Measurements from ENCODE around the gene SMG9. TPM values are rescaled to one million over a fixed set of nuclear protein-coding genes. Genes with fewer than 3 reads are reported as not detected.

Gene SMG9
- polyA plus RNA-seq, 5 donors = 49.8 to 70.9 (median 54.0) TPM

DNA sequence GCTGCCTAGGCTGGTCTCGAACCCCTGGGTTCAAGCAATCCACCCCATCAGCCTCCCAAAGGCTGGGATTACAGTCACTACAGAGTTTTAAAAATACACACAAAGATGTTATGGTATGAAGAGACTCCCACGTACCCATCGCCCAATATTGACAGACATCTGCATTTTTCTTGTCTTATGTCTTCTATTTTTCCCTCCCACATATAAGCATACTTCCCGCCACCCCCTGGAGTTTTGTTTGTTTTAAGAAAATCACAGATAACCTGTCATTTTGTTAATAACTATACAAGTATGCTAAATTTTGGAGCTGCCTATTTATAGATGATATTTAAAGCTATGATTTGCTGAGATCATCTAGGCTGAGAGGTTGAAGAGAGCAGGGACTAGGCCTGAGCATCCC, 6.2 kb upstream of the SMG9 start:
- DNase-seq = no peak

DNA sequence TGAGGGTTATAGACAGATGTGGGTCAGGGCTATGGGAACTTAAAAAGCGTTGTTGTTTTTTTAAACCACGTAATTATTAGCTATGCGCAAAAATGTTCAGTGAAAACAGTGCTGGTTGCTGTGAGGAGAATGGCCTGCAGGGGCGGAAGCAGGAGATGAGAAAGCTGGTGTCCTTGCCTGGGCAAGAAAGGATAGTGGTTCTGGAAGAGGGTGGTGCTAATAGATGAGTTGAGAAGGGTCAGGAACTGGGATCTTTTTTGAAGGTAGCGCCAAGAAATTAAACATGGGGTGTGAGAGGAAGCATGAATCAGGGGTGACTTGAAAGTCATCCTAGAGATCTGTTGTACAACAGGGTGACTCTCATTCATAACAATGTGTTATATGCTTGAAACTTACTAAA, 4.8 kb upstream of the SMG9 start:
- no peak for DNase-seq

DNA sequence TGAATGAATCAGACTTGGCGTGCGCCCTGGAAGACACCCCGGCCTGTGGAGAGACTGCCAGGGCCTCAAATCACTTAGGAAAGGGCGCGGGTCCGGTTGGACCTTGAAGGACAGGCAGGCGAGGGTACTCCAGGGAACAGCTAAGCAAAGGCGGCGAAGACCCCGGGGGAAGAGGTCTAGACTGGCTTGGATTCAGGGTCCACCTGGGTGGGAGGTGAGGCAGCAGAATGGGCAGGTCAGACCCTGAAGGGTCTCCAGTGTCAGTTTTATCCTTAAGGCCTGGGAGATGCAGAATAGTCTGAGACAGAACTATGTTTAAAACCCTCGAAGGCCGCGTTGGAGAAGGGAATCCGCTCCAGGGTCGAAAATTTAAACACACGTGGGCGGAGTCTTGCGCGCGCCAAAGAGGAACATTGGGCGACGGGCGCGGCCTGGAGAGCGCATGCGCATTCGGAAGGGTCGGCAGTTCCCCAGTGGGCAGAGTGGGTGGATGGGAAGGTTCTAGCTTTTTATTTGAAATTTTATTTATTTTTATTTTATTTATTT, 567 bp upstream of the SMG9 start:
- peak; percentile 67 to 73 for DNase-seq

DNA sequence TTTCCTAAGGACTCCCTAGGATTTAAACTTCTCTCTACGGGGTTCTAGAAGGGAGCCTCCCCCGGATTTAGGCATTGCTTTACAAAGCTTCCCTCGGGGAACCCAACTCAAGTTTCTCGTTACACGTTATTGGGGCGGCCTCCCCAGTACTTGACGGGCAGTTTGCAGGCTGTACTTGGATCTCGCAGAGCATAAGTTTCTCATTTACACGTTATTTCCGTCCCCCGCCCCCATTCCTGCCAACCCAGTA, 584 bp downstream of the SMG9 start:
- DNase-seq = no peak

DNA sequence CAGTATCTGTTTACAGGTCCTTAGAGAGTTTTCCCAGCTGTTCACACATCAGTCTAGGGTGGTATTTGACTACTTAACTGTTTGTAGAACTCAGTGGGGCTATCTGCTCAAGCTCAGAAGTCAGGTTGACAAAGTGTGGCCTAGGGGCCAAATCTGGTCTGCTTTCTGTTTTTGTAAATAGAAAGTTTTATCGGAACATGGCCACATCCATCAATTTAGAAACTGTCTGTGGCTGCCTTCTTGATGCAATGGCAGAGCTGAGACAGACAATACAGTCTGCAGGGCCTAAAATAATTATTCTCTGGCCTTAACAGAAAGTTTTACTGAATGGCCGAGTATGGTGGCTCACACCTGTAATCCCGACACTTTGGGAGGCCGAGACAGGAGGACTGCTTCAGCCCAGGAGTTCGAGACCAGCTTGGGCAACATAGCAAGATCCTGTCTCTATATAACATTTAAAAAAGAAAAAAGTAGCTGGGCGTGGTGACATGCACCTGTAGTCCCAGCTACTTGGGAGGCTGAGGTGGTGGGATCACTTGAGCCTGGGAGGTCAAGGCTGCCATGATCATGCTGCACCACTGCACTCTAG, 2.4 kb downstream of the SMG9 start:
- DNase-seq = no peak

DNA sequence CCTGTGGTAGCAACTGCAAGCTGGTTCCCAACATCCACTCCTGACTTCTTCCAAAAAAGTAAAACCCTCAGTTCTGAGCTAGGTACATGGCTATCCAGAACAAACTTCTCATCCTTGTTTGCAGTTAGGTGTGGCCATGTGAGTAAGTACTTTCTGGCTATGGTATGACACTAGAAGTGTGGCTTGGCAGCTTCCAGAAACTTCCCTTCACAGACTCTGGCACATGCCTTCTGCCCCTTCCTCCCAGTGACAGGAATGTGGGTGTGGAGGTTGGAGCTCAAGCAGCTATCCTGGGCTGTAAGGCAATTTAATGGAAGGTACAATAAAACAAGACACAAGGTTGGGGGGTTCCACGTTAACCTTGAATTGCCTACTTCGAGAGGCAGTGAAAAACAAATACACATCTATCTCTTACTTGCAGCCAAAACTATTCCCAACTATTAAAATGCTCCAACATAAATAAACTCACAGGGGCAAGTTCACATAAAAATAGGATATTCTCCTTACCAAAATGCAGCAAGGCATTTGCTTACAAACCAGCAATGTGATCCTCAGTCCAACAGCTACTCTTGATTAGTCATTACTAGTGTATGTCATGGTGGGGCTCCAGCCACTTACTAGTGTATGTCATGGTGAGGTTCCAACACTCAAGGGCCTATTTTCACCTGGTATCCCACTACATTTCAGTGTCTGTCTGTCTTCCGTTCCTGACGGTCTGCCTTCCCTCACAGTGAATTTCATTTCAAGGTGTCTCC, 3.1 kb downstream of the SMG9 start:
- no peak for DNase-seq

DNA sequence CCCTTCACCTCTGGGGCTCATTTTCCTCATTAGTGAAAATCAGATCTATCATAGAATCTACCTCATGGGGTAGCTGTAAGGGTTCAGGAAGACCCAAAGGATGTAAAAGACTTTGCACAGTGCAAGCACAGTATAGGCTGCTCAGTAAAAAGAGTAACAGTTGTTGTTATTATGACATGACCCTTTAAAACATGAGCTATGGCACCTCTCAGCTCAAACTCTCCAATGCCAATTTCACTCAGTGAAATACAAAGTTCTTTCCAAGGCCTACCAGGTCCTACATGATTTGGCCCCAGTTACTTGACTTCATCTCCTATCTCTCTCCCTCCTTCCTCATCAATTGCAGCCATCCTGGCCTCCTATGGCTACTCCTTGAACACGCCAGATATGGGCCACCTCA, 4.9 kb downstream of the SMG9 start:
- no peak for DNase-seq

DNA sequence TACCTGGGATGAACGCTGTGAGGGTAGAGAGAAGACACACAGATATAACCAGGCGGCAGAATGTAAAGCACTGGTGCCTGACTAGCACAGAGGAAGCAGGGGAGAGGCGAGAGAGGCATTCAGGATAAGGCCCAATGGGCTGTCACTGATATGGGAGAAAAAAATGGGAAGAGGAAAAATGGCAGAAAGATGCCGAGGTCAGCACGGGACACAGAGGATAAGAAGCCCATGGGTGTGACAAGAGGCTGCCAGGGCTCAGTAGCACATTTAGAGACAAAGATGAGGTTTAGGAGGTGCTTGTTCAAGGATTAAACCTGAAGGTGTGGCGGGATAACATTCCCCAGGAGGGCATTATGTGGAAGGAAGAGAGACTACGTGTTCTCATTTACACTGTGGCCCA, 5.6 kb downstream of the SMG9 start:
- DNase-seq = no peak

DNA sequence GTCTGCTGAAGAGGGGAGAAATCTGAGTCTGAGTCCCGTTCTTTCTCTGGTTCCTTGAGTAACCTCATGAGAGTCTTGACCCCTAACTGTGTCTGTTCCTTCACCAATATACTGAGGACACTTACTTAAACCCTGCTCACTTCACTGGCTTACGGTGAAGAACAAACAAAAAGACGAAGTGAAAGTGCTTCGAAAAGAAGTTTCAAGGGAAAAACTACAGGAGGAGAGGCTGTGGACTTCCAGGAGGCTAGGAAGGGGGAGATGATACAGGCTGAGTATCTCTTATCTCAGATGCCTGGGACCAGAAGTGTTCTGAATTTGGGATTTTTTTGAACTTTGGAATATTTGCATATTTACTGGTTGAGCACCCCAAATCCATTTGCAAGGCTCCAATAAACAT, 6.1 kb downstream of the SMG9 start:
- DNase-seq = no peak

DNA sequence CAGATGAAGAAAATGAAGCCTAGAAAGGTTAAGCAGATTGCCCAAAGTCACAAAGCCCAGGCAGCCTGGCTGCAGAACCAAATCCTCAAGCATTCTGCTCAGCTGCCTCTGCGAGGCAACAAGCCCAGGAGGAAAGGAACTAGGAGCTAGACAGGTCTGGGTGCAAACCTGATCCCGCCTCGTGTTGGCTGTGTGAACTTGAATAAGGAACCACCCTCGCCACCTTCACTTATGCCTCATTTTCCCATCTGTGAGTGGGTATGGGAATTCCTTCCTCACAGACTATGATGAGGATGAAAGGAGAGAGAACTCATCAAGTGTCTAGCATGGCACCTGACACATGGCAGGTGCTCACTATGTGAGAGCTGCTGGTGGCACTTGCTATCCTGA, 6.6 kb downstream of the SMG9 start:
- DNase-seq = no peak

DNA sequence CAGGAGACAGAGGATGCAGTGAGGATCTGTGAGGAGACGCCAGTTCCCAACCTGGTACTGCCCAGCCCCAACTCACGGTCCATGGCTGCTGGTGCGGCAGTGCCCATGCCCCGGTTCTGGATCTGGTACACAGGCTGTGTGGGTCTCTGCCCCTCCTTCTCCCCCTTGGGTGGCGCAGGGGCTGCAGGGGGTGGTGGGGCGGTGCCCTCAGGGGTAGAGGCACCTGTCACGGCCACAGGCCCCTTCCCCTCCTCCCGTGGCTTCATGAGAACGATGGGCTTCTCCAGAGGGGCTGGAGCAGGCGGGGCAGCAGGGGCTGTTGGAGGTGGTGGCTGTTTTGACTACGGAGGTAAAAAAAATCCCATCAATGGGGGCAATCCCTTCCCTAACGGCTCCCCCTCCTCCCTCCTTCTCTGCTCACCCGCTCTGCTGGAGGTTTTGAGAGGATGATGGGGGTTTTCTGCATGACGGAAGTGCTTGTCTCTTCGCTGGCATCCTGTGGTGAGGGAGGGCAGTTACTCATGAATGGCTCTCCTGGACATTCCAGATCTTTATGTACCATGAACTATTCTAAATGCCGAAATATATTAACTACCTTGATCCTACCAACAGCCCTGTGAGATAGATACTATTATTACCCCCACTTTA, 7.1 kb downstream of the SMG9 start:
- no peak for DNase-seq

DNA sequence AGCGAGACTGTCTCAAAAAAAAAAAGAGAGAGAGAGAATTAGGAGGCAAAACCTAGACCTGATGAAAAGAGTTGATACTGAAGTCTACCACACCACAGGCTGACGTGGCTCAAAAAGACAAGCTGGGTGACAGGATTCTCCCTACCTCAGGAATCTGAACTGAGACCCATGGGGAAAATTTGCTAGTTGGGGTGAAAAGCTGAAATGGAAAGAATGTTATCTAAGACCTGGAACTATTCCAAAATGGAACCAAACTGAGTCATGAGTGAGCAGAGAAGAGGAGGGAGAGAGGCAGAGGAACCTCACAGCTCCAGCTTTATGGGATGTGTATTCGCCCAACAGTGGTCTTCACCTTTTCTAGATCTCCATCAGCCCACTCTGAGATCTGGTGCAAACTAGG, 11.7 kb downstream of the SMG9 start:
- DNase-seq = no peak

DNA sequence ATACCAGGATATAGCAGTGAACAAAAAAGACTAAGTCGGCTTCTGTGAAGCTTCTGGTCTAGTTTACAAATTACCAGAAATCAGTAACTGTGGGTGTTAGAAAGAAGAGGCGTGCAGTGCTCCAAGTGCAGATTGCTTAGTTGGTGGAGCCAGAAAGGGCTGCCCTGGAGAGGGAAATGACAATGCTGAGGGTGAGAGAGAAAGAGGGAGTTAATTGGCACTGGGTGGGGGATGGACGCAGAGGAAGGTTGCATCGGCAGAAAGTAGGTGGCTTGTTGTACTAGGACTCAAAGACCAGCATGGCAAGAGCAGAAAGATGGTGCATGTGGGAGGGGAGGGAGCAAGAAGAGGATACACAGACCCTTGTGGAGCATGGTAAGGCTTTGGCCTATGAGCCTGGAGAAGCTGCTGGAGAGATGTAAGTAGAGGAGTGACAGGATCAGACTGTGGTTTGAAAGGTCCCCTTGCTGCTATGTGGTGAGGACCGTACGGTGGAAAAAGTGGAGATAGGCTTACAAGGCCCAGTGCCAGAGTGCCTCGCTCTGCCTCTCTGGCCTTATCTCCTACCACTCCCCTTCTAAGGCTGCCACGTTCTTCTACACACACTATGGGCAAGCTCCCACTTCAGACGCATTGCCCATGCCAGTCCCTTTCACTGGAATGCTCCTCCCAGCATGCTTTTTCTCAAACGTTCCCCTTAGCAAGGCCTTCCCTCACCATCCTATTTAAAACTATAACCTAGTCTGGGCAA, 13.5 kb downstream of the SMG9 start:
- DNase-seq = no peak

DNA sequence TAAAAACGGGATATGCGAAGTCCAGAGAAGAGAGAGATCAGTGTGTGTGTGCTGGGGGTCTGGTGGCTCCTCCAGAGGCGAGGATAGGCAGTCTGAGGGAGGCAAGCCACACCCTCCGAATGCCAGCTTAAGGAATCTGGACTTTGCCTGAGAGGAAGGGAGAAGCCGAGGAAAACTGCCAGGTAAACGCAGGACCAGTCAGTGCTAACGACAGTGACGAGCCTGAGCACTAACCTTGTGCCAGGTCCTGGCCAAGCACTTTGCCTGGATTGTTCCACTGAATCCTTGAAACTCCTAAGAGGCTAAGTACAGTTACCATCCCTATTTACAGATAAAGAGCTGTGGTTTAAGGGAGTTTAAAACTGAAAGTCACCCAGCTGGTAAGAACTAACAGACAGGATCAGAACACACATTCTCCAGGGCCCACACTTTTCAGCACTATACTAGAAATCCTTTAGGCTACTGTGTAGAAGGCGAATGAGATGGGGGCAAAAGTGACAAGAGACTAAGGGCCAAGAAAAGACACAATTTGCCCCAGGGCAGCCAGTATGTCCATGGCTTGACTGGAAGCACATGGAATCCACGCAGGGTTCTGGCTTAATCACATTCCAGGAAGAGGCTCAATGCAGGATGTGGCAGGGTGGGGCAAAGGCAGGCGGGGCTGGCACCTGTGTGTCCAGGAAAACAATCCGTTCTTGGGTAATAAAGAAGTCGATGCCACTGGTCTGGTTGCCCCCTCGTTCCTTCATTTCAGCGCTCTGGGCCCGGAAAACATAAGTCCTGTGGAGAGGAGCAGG, 15.1 kb downstream of the SMG9 start:
- no peak for DNase-seq

DNA sequence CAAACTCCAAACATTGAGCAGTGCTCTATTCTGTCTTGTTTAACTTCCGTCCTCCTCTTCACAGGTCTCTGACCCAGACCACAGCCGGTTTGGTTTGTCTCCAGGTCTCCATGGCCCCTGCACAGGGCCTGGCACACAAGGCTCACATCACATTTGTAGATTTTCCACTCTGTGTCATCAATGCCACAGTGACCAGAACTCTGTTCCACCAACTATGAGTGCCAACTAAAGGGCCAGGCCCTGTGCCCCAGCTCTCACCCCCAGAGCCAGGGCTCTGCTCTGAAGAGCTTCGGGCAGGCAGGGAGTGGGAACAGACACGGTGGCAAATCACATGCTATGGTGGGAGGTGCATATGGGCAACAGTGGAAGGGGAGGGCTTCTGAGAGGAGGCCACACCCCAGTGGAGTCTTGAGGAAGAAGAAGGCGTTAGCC, 16.0 kb downstream of the SMG9 start:
- DNase-seq = no peak

DNA sequence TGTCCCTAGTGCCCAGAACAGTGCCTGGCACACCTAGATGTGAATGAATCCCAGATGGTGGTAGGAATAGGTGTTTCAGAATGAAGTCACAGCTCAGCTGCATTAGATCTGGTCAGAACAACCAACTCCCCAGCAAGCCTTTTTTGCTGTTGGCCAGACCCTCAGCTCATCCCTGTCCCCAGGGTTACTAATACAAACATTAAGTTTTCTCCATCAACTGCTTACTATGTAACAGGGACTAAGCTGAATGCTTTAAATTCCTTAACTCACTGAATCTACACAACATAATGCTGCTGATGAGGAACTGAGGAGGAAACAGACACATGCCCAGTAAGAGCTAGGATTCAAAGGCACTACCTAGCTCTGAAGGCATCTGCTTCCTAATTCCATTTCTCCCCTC, 18.8 kb downstream of the SMG9 start:
- DNase-seq = no peak

DNA sequence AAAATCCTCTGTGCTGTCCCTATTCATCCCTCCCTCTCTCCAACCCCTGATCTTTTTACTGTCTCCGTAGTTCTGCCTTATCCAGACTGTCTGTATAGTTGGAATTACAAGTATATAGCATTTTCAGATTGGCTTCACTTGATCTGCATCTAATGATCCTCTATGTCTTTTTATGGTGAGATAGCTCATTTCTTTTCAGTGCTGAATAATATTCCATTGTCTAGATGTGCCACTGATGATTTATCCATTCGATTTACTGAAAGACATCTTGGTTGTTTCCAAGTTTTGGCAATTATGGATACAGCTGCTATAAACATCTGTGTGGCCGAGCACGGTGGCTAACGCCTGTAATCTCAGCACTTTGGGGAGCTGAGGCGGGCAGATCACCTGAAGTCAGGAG, 19.7 kb downstream of the SMG9 start:
- DNase-seq = no peak

DNA sequence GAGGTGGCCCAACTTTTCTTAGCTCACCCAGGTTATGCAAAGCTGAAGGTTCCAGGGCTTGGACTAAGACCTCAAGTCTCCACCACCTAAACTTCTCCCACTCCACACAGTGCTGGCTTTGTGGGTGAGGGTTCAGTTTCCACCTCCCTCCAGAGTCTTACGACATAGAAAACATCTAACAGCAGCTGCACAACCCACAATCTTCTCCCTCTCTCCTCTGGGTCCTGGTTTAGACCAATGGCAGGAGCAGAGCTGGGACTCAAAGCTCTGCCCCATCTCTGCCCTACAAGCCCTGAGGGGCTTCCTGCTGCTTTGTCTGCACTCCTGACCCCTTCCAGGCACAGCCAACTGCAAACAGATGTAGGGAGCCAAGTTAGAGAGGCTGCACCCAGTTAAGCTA, 22.9 kb downstream of the SMG9 start:
- DNase-seq = no peak

DNA sequence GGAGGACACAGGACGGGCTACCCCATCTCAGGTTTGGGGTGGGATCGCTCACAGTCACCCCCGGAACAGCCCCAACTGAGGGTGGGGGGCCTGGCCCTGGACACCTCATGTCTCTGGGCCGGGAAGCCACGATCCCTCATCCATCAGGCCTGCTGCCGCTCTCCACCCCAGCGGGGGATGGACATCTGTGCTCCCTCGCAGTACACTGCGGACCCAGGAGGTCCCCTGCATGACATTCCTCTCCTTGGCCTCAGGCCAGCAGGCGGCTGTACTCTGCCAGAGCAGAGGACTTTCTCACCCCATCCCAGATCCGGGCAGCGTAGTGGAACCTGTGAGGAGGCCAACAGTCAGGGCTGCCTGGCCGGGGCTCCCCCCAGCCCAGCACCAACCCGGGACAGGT, 23.4 kb downstream of the SMG9 start:
- DNase-seq = no peak

DNA sequence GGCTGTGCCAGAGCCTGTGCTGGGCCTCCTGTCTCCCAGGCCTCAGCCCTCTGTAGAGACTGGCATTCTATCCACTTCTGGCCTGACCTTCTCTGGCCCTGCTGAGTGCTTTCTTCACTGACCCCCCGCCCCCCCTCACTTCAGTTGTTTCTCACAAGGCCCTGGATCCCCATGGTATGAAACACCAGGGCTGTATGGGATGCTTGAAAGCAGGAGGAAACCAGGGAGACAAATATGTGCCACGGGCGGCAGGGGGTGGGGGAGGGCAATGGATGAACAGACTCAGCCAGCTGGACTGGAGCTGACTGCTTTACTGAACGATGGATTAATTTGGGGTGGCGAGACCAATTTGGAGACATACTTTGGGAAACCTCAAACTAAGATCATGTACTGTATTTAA, 24.8 kb downstream of the SMG9 start:
- no peak for DNase-seq

DNA sequence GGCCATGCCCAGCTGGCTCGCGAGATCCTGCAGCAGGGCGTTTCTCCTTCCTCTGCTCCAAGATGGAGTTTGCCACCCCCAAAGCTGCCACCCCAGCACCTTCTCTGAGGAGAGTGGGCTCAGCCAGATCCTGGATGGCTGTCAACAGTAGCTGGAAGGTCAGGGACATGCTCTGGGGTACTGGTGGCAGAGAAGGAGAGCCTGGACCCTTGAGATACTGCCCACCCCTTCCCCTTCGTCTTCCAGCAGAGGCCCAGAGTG, 27.2 kb downstream of the SMG9 start:
- DNase-seq = no peak
